ENCODE data around the gene NUDT8.
"Not testable (repeated sequence)": the region's sequence is repeated elsewhere in the genome, so short reads cannot be mapped to it uniquely, and the experiment has no call there.

NUDT8 gene

DNA sequence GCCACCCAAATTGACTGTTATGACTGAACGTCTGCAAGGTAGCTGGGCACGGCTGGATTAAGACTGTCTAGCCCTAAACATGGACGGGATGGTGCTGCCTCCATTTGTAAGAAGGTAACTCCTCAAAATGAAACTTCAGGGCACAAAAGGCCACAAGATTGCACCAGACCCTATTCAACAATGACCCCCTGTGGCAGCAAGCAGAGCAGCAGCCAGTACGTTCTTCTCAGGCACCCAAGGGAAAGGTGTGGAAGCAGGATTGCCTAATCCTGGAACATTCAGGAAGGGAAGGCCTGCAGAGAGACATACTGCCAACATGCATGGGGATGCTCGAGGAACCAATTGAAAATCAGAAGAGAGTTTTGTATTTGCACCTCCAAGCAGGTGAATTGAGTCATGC is 14.3 kb upstream of the NUDT8 start:
- DNase-seq (ENCODE audit: low read depth in 3 of 3, low spot score in 1 of 3) = no peak

- no peak for DNase-seq (ENCODE audit: low read depth in 3 of 3, low spot score in 1 of 3)
Measured at GRCh38 chr11:67642173-67643120, 12.7 kb upstream of the NUDT8 start.

GRCh38 chr11:67641338-67642172 is 11.8 kb upstream of the NUDT8 start:
- DNase-seq (ENCODE audit: low read depth in 3 of 3, low spot score in 1 of 3) = no peak

DNA sequence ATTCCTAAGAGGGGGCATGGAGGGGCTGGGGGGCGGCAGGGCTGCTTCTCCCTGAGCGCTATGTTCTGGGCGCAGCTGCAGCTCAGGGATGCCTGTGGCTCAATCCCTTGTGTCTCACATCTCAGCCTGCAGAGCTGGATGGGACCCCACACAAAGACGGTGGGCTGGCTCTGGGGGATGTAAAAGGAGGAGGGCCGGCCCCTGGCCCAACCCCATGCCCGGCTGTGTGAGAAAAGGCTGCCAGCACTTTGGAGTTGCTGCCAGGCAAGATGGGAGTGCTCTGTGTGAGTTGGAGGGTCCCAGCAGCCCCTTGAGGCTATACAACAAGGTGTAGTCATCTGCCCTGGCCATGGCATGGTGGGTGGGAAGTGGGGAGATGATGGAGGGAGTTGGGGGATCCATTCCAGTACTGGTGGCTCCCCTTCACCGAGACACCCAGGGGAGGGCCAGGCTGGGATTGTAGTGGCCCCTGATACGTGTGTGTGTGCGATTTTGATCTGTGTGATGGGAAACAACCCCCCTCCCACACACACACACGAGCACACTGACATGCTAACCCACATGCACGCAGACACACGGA is 11.1 kb upstream of the NUDT8 start:
- no peak for DNase-seq (ENCODE audit: low read depth in 3 of 3, low spot score in 1 of 3)

DNA sequence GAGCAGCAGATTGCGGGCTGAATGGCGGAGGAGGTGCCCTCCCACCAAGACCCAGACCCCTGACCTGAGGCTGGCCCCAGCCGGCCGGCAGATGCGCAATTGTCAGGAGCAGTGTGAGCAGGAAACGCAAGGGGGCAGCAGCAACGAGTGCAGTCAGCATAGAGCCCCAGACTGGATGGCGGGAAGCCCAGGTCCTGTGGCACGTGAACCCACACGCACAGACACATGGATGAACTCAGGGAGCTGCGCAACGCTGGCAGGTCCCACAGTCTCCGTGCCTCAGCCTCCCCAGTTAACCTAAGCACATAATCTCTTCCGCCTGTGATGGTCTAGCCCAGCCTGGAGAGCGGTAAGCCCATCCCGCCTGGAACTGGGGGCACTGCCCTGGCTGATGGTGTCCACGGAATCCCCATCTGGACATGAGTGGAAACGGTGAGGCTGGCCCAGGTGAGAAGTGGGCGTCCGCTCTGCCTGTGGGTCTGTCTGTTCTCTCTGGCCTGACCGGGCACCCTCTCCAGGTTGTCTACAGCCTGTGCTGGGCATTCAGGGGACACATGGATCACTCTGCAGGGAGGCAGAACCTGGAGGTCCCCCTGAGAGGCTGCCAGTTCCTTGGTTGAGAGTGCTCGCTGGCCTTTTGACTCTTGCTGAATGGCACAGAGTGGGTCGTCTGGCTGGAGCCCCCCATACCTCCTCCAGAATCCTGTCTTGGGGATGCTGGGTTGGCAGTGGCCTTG is 10.5 kb upstream of the NUDT8 start:
- DNase-seq (ENCODE audit: low read depth in 3 of 3, low spot score in 1 of 3) = peak in 2 of 3 donors; percentile 22 to 42

- no peak for DNase-seq (ENCODE audit: low read depth in 3 of 3, low spot score in 1 of 3)
Measured at GRCh38 chr11:67639438-67639859, 9.7 kb upstream of the NUDT8 start, which contains the start of gene TBX10. Gene TBX10, minus strand, starts transcription at chr11:67639763. Its CDS starts 291 bp downstream, at chr11:67639472.

GRCh38 chr11:67638535-67639437 is 9.0 kb upstream of the NUDT8 start:
- no peak for DNase-seq (ENCODE audit: low read depth in 3 of 3, low spot score in 1 of 3)

- not testable (repeated sequence) for DNase-seq (ENCODE audit: low read depth in 3 of 3, low spot score in 1 of 3)
Measured at GRCh38 chr11:67637441-67637840, 7.7 kb upstream of the NUDT8 start.

GRCh38 chr11:67636962-67637361 is 7.2 kb upstream of the NUDT8 start:
- DNase-seq (ENCODE audit: low read depth in 3 of 3, low spot score in 1 of 3) = no peak

DNA sequence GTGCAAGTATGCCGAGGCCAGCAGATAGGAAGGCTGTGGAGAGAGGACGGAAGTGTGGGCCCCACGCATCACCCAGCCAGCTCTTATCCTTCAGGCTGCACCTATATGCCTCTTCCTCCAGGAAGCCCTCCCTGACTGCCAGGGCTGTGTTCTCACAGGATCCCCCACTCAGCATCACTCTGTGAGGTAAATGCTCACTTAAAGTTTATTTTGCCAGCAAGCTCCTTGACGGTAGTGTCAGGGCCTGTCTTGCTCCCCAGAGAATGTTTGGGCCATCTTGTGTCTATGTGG is 5.4 kb upstream of the NUDT8 start:
- DNase-seq (ENCODE audit: low read depth in 3 of 3, low spot score in 1 of 3) = no peak

DNA sequence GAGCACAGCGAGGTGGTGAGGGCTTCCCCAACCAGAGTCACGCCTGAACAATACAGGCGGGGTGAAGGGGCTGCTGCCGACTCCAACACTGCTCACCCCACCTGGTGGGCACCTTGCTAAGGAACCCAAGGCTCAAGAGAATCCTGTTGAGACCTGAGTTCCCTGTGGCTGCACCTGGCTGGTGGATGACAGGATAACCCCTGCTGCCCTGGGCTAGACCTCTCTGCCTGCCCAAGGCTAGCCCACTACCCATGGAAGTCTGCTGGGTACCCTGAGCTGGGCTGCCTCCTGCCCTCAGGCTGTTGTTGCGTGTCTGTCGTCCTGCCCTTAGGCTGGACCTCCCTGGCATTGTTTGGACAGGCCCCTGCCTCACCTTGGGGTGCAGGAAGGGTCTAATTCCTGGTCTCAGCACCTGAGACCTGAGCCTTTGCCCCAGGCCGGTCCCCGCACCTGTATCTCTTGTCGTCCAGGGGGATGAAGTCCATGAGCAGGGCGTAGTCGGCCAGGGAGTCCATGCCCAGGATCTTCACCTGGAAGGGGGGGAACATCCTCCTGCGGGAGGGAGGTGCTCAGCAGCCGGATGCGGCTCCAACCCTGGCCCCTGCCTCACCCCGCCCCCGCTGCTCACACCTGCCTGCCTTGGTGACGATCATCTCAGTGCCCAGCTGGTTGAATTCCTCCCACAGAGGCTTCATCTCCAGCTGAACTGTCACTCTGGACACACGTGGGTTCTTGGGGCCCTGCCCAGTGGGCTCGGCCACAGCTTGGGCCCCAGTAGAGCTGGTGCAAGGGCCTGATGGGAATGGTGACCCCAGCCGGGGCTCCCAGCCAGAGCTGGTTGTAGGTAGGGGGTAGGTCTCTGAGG is 4.9 kb upstream of the NUDT8 start:
- DNase-seq (ENCODE audit: low read depth in 3 of 3, low spot score in 1 of 3) = no peak

GRCh38 chr11:67633758-67634365 is 4.1 kb upstream of the NUDT8 start:
- DNase-seq (ENCODE audit: low read depth in 3 of 3, low spot score in 1 of 3) = no peak

GRCh38 chr11:67632982-67633755 is 3.4 kb upstream of the NUDT8 start:
- DNase-seq (ENCODE audit: low read depth in 3 of 3, low spot score in 1 of 3) = no peak

DNA sequence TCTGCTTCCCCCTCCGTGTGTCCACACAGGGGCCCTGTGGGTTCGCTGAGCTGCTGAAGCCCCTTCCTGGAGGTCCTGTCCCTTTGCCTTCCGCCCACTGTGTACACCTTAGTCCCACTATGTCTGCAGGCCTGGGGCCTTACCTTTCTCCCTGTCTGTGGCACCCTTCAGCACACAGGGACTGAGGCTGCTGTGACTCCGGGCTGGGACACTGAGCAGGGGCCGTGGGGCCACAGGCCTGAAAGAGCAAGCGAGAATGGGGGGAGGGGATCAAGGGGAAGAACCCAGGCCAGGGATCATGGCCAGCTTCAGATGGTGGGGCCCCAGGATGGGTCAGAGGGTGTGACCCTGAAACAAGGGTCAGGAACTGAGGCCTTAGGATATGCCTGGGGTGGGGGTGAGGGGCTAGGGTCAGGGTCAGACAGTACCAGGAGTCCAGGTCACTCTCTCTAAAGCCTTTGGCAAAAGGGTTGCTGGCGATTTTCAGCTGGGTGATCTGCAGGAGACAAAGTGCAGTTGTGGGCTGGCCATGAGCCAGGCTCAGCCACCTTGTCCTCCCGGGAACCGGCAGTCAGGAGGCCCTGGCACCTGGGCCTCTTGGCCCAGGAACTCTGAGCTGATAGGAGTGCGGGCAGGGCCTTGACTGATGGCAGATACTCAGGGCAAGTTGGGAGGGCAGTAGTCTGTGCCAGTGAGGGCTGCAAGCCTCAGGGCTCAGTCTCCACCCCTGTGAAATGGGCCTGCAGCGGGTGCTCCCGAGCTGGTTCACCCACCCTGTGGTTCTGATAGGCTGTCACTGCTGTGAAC is 2.6 kb upstream of the NUDT8 start:
- DNase-seq (ENCODE audit: low read depth in 3 of 3, low spot score in 1 of 3) = no peak

DNA sequence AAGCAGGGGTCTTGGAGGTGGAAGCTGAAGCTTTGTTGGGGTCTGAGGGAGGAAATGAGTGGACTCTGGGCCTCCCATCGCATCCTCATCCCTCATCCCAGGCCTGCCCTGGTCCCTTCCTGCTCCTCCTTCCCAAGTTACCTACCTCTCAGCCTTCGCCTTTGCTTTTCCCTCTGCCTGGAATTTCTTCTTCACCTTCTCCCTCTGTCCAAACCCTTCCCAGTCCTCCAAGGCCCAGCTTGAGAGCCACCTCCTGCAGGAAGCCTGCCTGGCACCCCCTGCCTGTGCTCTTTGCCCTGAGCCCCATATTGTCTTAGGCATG is 2.1 kb upstream of the NUDT8 start:
- DNase-seq (ENCODE audit: low read depth in 3 of 3, low spot score in 1 of 3) = no peak

GRCh38 chr11:67631411-67631810 is 1.7 kb upstream of the NUDT8 start:
- DNase-seq (ENCODE audit: low read depth in 3 of 3, low spot score in 1 of 3) = no peak

DNA sequence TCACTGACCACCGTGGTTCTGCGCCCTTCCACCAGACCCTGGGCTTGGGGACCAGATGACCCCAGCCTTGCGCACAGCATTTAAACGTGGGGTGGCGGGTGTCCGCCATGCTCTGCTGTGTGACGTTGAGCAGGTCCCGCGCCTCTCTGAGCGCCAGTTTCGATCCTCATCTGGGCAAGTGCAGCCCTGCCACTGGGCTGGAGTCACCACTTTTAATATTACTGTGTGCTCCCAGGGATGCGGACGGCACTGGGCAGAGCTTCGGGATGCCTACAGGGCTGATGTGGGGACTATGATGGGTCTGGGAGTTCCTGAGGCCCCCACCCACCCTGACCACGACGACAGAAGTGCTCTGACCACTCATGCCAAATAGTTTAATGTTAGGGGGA is 1.2 kb upstream of the NUDT8 start:
- no peak for DNase-seq (ENCODE audit: low read depth in 3 of 3, low spot score in 1 of 3)

All from stimulated activated CD4-positive, alpha-beta T cell treated with anti-CD3 and anti-CD28 coated beads, TNF-alpha, amount 100 ng/mL, for 1 hour (primary cell).